Measurements from ENCODE around the gene PPP1R9B.

Gene PPP1R9B

GRCh38 chr17:50122945-50123344 is 27.5 kb downstream of the PPP1R9B start:
- ATAC-seq (ENCODE audit: insufficient read depth, low read depth) (no peak), DNase-seq (no peak)
- Histone ChIP-seq H3K9ac (ENCODE audit: low read depth, low read length) (no peak overlapping the region), H3K4me3 (ENCODE audit: low read depth in 1 of 2, low read length in 2 of 2) (no peak overlapping the region), H3K9me3 (ENCODE audit: insufficient read depth, low read length, severe bottlenecking) (no peaks in the 10 kb centered on the region), H3K4me1 (ENCODE audit: insufficient read depth, low read length) (no peaks in the 10 kb centered on the region), H3K36me3 (ENCODE audit: insufficient read depth, low read length) (no peaks in the 10 kb centered on the region), H3K27me3 (ENCODE audit: insufficient read depth, low read length, poor library complexity) (peaks cover 43% of the 10 kb centered on the region), H2AFZ (ENCODE audit: low read depth, low read length) (no peak overlapping the region), H3K4me2 (ENCODE audit: insufficient read depth, low read length) (no peak overlapping the region), H3K79me2 (ENCODE audit: insufficient read depth, low read length) (no peaks in the 10 kb centered on the region), H4K20me1 (ENCODE audit: insufficient read depth, low read length) (peaks cover under 1% of the 10 kb centered on the region; the same call in 1 of the 2 replicates), H3K27ac (ENCODE audit: low read length) (no peak overlapping the region)
- TF ChIP-seq, protein P1, sequence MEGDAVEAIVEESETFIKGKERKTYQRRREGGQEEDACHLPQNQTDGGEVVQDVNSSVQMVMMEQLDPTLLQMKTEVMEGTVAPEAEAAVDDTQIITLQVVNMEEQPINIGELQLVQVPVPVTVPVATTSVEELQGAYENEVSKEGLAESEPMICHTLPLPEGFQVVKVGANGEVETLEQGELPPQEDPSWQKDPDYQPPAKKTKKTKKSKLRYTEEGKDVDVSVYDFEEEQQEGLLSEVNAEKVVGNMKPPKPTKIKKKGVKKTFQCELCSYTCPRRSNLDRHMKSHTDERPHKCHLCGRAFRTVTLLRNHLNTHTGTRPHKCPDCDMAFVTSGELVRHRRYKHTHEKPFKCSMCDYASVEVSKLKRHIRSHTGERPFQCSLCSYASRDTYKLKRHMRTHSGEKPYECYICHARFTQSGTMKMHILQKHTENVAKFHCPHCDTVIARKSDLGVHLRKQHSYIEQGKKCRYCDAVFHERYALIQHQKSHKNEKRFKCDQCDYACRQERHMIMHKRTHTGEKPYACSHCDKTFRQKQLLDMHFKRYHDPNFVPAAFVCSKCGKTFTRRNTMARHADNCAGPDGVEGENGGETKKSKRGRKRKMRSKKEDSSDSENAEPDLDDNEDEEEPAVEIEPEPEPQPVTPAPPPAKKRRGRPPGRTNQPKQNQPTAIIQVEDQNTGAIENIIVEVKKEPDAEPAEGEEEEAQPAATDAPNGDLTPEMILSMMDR (IDR thresholded peaks at IDR 0.05; ENCODE audit: borderline replicate concordance, extremely low read depth, low read length, poor library complexity, severe bottlenecking): no peak
- no peak for TF ChIP-seq EZH2 (IDR thresholded peaks at IDR 0.05; ENCODE audit: borderline replicate concordance, low read depth, low read length, severe bottlenecking)

DNA sequence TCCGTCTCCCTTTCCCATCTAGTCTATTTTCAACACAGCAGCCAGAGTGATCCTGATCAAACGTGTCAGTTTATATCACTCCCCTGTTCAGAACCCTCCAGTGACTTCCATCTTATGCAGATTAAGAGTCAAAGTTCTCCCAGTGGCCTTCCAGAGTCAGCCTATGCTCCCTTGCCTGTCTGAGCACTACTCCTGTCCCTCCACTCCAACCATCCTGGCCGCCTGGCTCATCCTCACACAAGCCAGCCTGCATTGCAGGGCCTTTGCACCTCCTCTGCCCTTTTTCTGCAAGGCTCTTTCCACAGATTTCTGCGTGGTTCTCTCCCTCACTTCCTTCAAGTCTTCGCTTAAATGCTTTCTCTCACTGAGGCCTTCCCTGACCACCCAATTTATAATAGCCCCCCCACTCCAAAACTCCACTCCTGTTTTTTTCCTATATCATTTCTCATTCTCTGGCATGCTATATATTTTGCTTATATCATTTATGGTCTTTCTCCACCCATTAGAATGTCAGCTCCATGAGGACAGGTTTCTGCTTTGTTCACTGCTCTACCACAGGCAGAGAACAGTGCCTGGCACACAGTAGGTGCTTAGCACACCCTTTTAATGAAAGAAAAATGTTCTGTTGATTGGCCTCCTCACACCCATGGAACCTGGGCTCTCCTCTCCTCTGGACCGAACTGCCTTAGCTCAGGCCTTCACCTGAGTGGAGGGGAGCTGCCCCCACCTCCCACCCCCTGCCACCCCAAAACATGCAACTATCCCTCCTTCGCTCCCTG is 29.8 kb downstream of the PPP1R9B start:
- Histone ChIP-seq H3K36me3 (ENCODE audit: insufficient read depth, low read length) (no peaks in the 10 kb centered on the region), H3K27ac (ENCODE audit: low read length) (no peak overlapping the region), H3K4me1 (ENCODE audit: insufficient read depth, low read length) (no peaks in the 10 kb centered on the region), H2AFZ (ENCODE audit: low read depth, low read length) (no peak overlapping the region), H4K20me1 (ENCODE audit: insufficient read depth, low read length) (no peaks in the 10 kb centered on the region; the same call in none of the 2 replicates), H3K27me3 (ENCODE audit: insufficient read depth, low read length, poor library complexity) (peaks cover 58% of the 10 kb centered on the region), H3K9me3 (ENCODE audit: insufficient read depth, low read length, severe bottlenecking) (no peaks in the 10 kb centered on the region), H3K4me2 (ENCODE audit: insufficient read depth, low read length) (no peak overlapping the region), H3K79me2 (ENCODE audit: insufficient read depth, low read length) (no peaks in the 10 kb centered on the region), H3K4me3 (ENCODE audit: low read depth in 1 of 2, low read length in 2 of 2) (no peak overlapping the region), H3K9ac (ENCODE audit: low read depth, low read length) (no peak overlapping the region)
- DNase-seq (no peak), ATAC-seq (ENCODE audit: insufficient read depth, low read depth) (no peak)
- TF ChIP-seq, protein P1 (IDR thresholded peaks at IDR 0.05; ENCODE audit: borderline replicate concordance, extremely low read depth, low read length, poor library complexity, severe bottlenecking): no peak
- TF ChIP-seq EZH2 (IDR thresholded peaks at IDR 0.05; ENCODE audit: borderline replicate concordance, low read depth, low read length, severe bottlenecking): no peak

DNA sequence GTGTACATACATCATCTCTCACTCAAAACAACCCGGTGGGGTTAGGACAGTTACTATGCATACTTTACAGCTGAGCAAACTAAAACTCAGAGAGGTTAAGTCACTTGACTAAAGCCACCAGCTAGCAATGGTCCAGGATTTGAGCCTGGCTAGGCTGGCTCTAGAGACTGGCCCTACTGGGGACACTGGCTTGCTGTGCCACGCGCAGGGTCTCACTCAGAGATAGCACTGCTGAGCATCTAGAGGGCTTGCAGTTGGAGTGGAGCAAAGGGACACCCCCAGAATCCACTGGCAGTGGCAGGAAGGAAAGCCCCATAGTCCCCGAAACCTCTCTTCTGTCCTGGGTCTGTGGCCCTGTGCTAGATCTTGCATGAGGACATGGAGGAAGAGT is 31.7 kb downstream of the PPP1R9B start:
- DNase-seq: no peak
- H3K9me3 ChIP-seq (ENCODE audit: insufficient read depth, low read length, severe bottlenecking): no peaks in the 10 kb centered on the region
- H2AFZ ChIP-seq (ENCODE audit: low read depth, low read length): no peak overlapping the region
- no peak overlapping the region for H3K4me3 ChIP-seq (ENCODE audit: low read depth in 1 of 2, low read length in 2 of 2)
- no peaks in the 10 kb centered on the region for H3K36me3 ChIP-seq (ENCODE audit: insufficient read depth, low read length)
- no peak overlapping the region for H3K4me2 ChIP-seq (ENCODE audit: insufficient read depth, low read length)
- H3K27ac ChIP-seq (ENCODE audit: low read length): no peak overlapping the region
- no peak for TF ChIP-seq EZH2 (IDR thresholded peaks at IDR 0.05; ENCODE audit: borderline replicate concordance, low read depth, low read length, severe bottlenecking)
- TF ChIP-seq, protein P1 (IDR thresholded peaks at IDR 0.05; ENCODE audit: borderline replicate concordance, extremely low read depth, low read length, poor library complexity, severe bottlenecking): no peak
- no peaks in the 10 kb centered on the region; the same call in none of the 2 replicates for H4K20me1 ChIP-seq (ENCODE audit: insufficient read depth, low read length)
- no peaks in the 10 kb centered on the region for H3K4me1 ChIP-seq (ENCODE audit: insufficient read depth, low read length)
- ATAC-seq (ENCODE audit: insufficient read depth, low read depth): no peak
- H3K9ac ChIP-seq (ENCODE audit: low read depth, low read length): no peak overlapping the region
- H3K27me3 ChIP-seq (ENCODE audit: insufficient read depth, low read length, poor library complexity): peaks cover 55% of the 10 kb centered on the region
- H3K79me2 ChIP-seq (ENCODE audit: insufficient read depth, low read length): no peaks in the 10 kb centered on the region
